ENCODE measurements around the gene STK32C.

The STK32C gene

GRCh38 chr10:132181691-132182425, 125.9 kb downstream of the STK32C start:
- Histone ChIP-seq H3K27ac (ENCODE audit: low read length) (no peak overlapping the region), H3K27me3 (ENCODE audit: control insufficient read depth, insufficient read depth, low read length) (peaks cover 10% of the 10 kb centered on the region; the same call in 1 of the 2 replicates), H3K4me3 (ENCODE audit: low read length) (no peak overlapping the region), H3K4me1 (ENCODE audit: control insufficient read depth, insufficient read depth, low read length) (no peaks in the 10 kb centered on the region; the same call in 1 of the 2 replicates), H3K36me3 (ENCODE audit: control insufficient read depth, insufficient read depth, low read length) (no peaks in the 10 kb centered on the region; the same call in 1 of the 2 replicates), H3K9me3 (ENCODE audit: control insufficient read depth, insufficient read depth, low read length) (no peaks in the 10 kb centered on the region)
- DNase-seq (ENCODE audit: low read depth, low spot score): no peak
- no CpG with 5 or more reads among the region's 25 CpGs for WGBS (ENCODE audit: insufficient coverage, insufficient read length)

DNA sequence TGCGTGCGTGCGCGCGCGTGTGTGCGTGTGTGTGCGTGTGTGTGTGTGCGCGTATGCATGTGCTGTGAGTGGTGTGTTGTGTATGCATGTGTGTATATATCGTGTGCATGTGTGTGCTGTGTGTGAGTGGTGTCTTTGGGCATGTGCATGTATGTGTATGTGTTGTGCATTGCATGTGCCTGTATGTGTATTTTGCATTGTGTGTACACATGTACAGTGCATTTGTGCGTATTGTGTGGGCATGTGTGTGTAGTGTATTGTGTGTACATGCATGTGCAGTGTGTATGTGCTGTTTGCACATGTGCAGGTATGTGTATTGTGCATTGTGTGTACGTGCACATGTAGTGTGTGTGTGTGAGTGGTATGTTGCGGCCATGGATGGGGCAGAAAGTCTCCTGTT, 127.0 kb downstream of the STK32C start:
- Histone ChIP-seq H3K4me3 (ENCODE audit: low read length) (no peak overlapping the region), H3K4me1 (ENCODE audit: control insufficient read depth, insufficient read depth, low read length) (no peaks in the 10 kb centered on the region; the same call in 1 of the 2 replicates), H3K27me3 (ENCODE audit: control insufficient read depth, insufficient read depth, low read length) (peaks cover 9% of the 10 kb centered on the region; the same call in 1 of the 2 replicates), H3K27ac (ENCODE audit: low read length) (no peak overlapping the region), H3K9me3 (ENCODE audit: control insufficient read depth, insufficient read depth, low read length) (no peaks in the 10 kb centered on the region), H3K36me3 (ENCODE audit: control insufficient read depth, insufficient read depth, low read length) (no peaks in the 10 kb centered on the region; the same call in 1 of the 2 replicates)
- WGBS (ENCODE audit: insufficient coverage, insufficient read length): no CpG with 5 or more reads among the region's 14 CpGs
- no peak for DNase-seq (ENCODE audit: low read depth, low spot score)

GRCh38 chr10:132179551-132180392, 128.0 kb downstream of the STK32C start:
- Histone ChIP-seq H3K4me1 (ENCODE audit: control insufficient read depth, insufficient read depth, low read length) (no peaks in the 10 kb centered on the region; the same call in 1 of the 2 replicates), H3K36me3 (ENCODE audit: control insufficient read depth, insufficient read depth, low read length) (no peaks in the 10 kb centered on the region), H3K27me3 (ENCODE audit: control insufficient read depth, insufficient read depth, low read length) (peaks cover 1% of the 10 kb centered on the region; the same call in 1 of the 2 replicates), H3K4me3 (ENCODE audit: low read length) (no peak overlapping the region), H3K27ac (ENCODE audit: low read length) (no peak overlapping the region), H3K9me3 (ENCODE audit: control insufficient read depth, insufficient read depth, low read length) (no peaks in the 10 kb centered on the region)
- no peak for DNase-seq (ENCODE audit: low read depth, low spot score)
- WGBS (ENCODE audit: insufficient coverage, insufficient read length): no CpG with 5 or more reads among the region's 16 CpGs

- Histone ChIP-seq H3K27me3 (ENCODE audit: control insufficient read depth, insufficient read depth, low read length) (no peaks in the 10 kb centered on the region), H3K27ac (ENCODE audit: low read length) (no peak overlapping the region), H3K36me3 (ENCODE audit: control insufficient read depth, insufficient read depth, low read length) (no peaks in the 10 kb centered on the region), H3K4me1 (ENCODE audit: control insufficient read depth, insufficient read depth, low read length) (no peaks in the 10 kb centered on the region; the same call in 1 of the 2 replicates), H3K4me3 (ENCODE audit: low read length) (no peak overlapping the region), H3K9me3 (ENCODE audit: control insufficient read depth, insufficient read depth, low read length) (no peaks in the 10 kb centered on the region)
- no CpG with 5 or more reads among the region's 23 CpGs for WGBS (ENCODE audit: insufficient coverage, insufficient read length)
- DNase-seq (ENCODE audit: low read depth, low spot score): no peak
Observed at GRCh38 chr10:132178672-132179545, 128.8 kb downstream of the STK32C start.

DNA sequence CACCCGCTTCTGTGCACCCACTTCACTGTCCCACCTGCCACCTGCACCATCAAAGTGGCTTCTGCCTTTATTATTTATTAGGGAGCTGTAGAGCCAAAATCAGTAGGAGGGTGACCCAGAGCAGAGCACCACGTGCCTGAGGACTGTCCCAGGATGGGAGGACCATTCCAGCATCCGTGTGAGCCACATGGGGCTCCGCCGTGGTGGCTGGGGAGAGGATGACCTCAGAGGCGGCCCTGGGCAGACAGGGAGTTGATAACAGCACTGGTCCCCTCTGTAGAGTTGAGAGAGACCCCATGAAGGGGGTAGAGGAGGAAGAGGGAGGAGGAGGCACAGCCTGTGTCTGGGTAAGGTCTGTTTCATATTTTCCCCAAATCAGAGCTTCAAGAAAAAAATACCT, 129.7 kb downstream of the STK32C start:
- Histone ChIP-seq H3K4me1 (ENCODE audit: control insufficient read depth, insufficient read depth, low read length) (no peaks in the 10 kb centered on the region; the same call in 1 of the 2 replicates), H3K4me3 (ENCODE audit: low read length) (no peak overlapping the region), H3K9me3 (ENCODE audit: control insufficient read depth, insufficient read depth, low read length) (no peaks in the 10 kb centered on the region), H3K36me3 (ENCODE audit: control insufficient read depth, insufficient read depth, low read length) (no peaks in the 10 kb centered on the region), H3K27me3 (ENCODE audit: control insufficient read depth, insufficient read depth, low read length) (no peaks in the 10 kb centered on the region), H3K27ac (ENCODE audit: low read length) (no peak overlapping the region)
- WGBS (ENCODE audit: insufficient coverage, insufficient read length): no CpG with 5 or more reads among the region's 6 CpGs
- no peak for DNase-seq (ENCODE audit: low read depth, low spot score)

DNA sequence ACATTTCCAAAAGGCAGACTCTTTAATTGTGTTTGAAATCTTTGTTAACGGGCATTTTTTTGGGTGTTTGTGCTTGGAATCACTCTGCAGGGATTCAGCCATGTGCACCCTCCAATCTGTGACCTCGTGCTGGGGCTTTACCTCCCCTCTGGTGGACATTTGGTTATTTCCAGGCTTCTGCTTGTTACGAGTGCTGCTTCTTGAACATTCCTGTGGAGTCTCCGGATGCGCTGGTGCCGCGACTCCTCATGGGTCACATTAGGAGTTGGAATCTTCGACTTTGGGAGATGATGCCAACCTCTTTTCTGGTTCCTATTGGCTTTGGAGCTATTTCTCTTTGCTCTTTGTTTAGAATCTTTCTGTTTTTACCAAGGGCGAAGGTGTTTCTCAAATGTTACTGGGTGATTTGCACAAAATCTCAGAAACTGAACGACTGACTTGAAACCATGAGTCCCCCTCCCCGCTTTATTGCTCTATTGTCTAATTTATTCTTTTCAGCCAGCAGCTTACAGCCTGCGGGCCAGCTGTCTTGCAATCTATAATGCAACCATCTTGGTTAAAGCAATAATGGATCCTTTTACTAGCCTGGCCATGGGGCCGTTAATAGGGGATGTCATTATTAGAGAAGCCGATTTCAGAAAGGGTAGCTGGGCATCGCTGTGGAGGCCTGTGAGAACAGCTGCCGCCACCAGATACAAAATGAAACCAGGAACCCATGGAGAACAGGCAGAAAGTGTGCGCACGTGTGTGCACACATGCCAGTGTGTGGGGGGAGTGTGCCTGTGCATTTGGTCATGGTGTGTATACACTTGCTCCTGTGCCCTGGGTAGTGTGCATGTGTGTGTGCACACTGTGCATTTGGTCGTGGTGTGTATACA, 130.9 kb downstream of the STK32C start:
- no peaks in the 10 kb centered on the region for H3K27me3 ChIP-seq (ENCODE audit: control insufficient read depth, insufficient read depth, low read length)
- no peaks in the 10 kb centered on the region for H3K36me3 ChIP-seq (ENCODE audit: control insufficient read depth, insufficient read depth, low read length)
- H3K27ac ChIP-seq (ENCODE audit: low read length): no peak overlapping the region
- no peaks in the 10 kb centered on the region for H3K9me3 ChIP-seq (ENCODE audit: control insufficient read depth, insufficient read depth, low read length)
- H3K4me3 ChIP-seq (ENCODE audit: low read length): no peak overlapping the region
- DNase-seq (ENCODE audit: low read depth, low spot score): no peak
- no peaks in the 10 kb centered on the region; the same call in 1 of the 2 replicates for H3K4me1 ChIP-seq (ENCODE audit: control insufficient read depth, insufficient read depth, low read length)
- WGBS (ENCODE audit: insufficient coverage, insufficient read length): no CpG with 5 or more reads among the region's 19 CpGs

DNA sequence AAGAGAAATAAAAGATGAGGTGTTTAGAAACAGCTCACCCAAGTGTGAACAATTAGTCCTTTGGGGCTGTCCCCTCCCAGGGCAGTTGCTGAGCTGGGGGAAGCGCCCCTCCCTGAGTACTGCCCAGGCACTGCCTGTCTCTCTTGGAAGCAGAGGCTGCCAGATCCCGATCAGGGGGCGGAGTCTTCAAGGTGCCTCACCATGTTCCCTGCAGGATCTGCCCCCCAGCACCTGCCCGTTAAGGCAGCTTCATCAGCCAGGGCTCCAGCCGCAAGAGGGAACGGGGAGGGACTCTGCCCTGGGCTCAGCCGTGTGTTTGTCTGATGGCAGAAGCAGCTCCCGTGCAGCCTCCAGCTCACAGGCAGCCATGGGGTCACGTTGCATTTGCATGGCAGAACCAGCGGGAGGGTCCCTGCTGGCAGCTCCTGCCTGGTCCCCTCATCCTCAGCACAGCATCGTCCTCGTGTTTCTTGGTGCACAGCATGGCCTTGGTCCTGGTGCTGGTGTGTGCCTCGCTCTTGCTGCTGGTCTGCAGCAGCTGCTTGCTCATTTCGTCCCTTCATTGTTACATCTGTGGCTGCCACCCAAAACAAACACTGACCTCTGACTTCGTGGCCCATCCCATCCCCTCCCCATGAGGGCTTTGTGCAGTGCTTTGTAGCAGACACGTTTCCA, 131.7 kb downstream of the STK32C start:
- Histone ChIP-seq H3K4me1 (ENCODE audit: control insufficient read depth, insufficient read depth, low read length) (no peaks in the 10 kb centered on the region; the same call in 1 of the 2 replicates), H3K9me3 (ENCODE audit: control insufficient read depth, insufficient read depth, low read length) (no peaks in the 10 kb centered on the region), H3K27ac (ENCODE audit: low read length) (no peak overlapping the region), H3K27me3 (ENCODE audit: control insufficient read depth, insufficient read depth, low read length) (no peaks in the 10 kb centered on the region), H3K36me3 (ENCODE audit: control insufficient read depth, insufficient read depth, low read length) (no peaks in the 10 kb centered on the region), H3K4me3 (ENCODE audit: low read length) (no peak overlapping the region)
- no peak for DNase-seq (ENCODE audit: low read depth, low spot score)
- no CpG with 5 or more reads among the region's 16 CpGs for WGBS (ENCODE audit: insufficient coverage, insufficient read length)

GRCh38 chr10:132175408-132175807, 132.3 kb downstream of the STK32C start:
- H3K27ac ChIP-seq (ENCODE audit: low read length): no peak overlapping the region
- no peaks in the 10 kb centered on the region for H3K9me3 ChIP-seq (ENCODE audit: control insufficient read depth, insufficient read depth, low read length)
- H3K4me1 ChIP-seq (ENCODE audit: control insufficient read depth, insufficient read depth, low read length): no peaks in the 10 kb centered on the region; the same call in 1 of the 2 replicates
- H3K4me3 ChIP-seq (ENCODE audit: low read length): no peak overlapping the region
- DNase-seq (ENCODE audit: low read depth, low spot score): no peak
- H3K27me3 ChIP-seq (ENCODE audit: control insufficient read depth, insufficient read depth, low read length): no peaks in the 10 kb centered on the region
- H3K36me3 ChIP-seq (ENCODE audit: control insufficient read depth, insufficient read depth, low read length): no peaks in the 10 kb centered on the region
- WGBS (ENCODE audit: insufficient coverage, insufficient read length): no CpG with 5 or more reads among the region's 6 CpGs

- no peaks in the 10 kb centered on the region for H3K27me3 ChIP-seq (ENCODE audit: control insufficient read depth, insufficient read depth, low read length)
- no peak for DNase-seq (ENCODE audit: low read depth, low spot score)
- no peaks in the 10 kb centered on the region for H3K36me3 ChIP-seq (ENCODE audit: control insufficient read depth, insufficient read depth, low read length)
- no peak overlapping the region for H3K4me3 ChIP-seq (ENCODE audit: low read length)
- no peaks in the 10 kb centered on the region for H3K9me3 ChIP-seq (ENCODE audit: control insufficient read depth, insufficient read depth, low read length)
- no peaks in the 10 kb centered on the region; the same call in 1 of the 2 replicates for H3K4me1 ChIP-seq (ENCODE audit: control insufficient read depth, insufficient read depth, low read length)
- H3K27ac ChIP-seq (ENCODE audit: low read length): no peak overlapping the region
- WGBS (ENCODE audit: insufficient coverage, insufficient read length): no CpG with 5 or more reads among the region's 11 CpGs
Observed at GRCh38 chr10:132174237-132174636, 133.5 kb downstream of the STK32C start.
